CD4-positive, alpha-beta T cell treated with Interferon gamma for 1 hour (primary cell): ENCODE results near the gene PTPRG.
"Not testable (repeated sequence)": the region's sequence is repeated elsewhere in the genome, so short reads cannot be mapped to it uniquely, and the experiment has no call there.

ENCODE experiments used
- DNase-seq: peaks from one replicate; pipeline ENCODE4 v3.0.0-alpha.2; 2020

The PTPRG gene

DNA sequence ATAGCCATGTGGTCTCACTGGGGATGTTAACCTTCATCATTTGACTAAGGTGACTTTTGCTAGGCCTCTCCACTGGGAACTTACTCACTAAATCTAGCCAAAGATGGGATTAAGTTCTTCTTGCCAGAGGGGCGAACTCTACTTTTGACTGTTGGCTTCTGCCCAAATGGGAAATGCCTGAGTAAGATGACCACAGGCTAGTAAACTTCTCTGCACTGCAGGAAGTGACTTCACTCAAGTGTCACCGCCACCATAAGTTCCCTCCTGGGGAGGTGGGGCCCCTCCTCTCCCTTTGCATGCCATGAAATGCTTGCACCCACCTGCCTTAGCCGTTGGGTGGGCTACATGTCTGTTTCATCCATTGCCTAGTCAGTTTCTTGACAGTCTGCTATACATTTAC lies 423.6 kb downstream of the PTPRG start:
- DNase-seq, result no peak

- no peak for DNase-seq
These were observed 425.1 kb downstream of the PTPRG start for GRCh38 chr3:61986473-61986872.

DNA sequence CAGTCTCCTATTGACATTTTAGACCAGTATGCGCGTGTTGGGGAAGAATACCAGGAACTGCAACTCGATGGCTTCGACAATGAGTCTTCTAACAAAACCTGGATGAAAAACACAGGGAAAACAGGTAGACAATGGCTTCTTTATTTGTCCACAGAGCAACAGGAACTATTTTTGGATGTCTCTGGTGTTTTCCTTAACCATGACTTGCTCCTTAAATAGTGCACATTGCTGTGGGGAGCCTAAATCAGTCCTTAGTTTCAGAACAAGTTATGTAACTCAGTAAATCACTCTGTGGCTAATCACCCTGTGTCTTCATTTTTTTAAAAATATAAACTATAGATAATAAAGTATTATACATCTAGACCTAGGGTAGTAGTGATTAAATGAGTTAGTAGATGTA lies 428.3 kb downstream of the PTPRG start:
- DNase-seq, result no peak

GRCh38 chr3:61990327-61991027 lies 429.1 kb downstream of the PTPRG start:
- no peak for DNase-seq

- DNase-seq, result no peak
These were observed 430.3 kb downstream of the PTPRG start for GRCh38 chr3:61991706-61992105.

DNA sequence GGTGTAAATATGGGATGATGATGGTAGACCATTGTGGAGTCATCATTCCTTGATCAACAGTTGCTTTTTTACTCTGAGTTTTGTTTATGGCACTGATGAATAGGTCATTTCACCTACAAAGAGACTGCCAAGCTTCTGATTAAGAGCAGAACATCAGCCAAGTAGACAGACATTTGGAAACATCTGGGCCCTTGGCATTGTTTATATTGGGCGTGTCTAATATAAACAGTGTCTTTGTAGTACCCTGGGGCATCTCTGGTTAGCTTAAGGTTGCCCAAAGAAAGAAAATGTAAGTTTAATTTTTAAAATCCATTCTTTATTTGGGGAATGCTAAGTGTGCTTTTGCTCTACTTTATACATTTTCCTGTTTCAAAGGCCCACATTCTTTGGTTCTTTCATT lies 435.0 kb downstream of the PTPRG start:
- DNase-seq, result no peak

GRCh38 chr3:61997101-61997500 lies 435.7 kb downstream of the PTPRG start:
- no peak for DNase-seq

- no peak for DNase-seq
These were observed 442.5 kb downstream of the PTPRG start for GRCh38 chr3:62003835-62004234.

GRCh38 chr3:62007036-62007435 lies 445.7 kb downstream of the PTPRG start:
- no peak for DNase-seq

DNA sequence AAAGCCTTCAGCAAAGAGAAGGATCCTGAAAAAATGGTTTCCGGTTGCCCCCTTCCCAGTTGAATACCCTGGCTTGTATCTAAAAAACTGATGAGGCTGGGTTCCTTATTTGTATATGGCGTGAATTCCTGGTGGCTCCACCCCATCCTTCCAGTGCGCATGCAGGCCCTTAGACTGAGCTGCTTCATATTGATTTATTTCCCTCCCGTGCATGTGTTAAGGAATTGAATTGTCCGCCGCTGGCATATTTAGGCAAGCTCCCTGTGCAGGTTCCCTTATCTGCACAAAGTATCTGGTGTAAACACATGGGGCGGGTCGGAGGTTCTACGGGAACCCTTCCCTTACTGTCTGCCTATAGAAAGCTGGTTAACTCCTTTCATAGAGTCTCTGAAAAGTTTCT lies 449.6 kb downstream of the PTPRG start:
- no peak for DNase-seq

- DNase-seq, result no peak
These were observed 450.3 kb downstream of the PTPRG start for GRCh38 chr3:62011666-62012065.

GRCh38 chr3:62013951-62014350 lies 452.6 kb downstream of the PTPRG start:
- no peak for DNase-seq

- no peak for DNase-seq
These were observed 453.7 kb downstream of the PTPRG start for GRCh38 chr3:62015111-62015510.

- no peak for DNase-seq
These were observed 458.5 kb downstream of the PTPRG start for GRCh38 chr3:62019906-62020305.

- no peak for DNase-seq
These were observed 459.3 kb downstream of the PTPRG start for GRCh38 chr3:62020706-62021105.

- DNase-seq, result no peak
These were observed 460.9 kb downstream of the PTPRG start for GRCh38 chr3:62022312-62022711.

DNA sequence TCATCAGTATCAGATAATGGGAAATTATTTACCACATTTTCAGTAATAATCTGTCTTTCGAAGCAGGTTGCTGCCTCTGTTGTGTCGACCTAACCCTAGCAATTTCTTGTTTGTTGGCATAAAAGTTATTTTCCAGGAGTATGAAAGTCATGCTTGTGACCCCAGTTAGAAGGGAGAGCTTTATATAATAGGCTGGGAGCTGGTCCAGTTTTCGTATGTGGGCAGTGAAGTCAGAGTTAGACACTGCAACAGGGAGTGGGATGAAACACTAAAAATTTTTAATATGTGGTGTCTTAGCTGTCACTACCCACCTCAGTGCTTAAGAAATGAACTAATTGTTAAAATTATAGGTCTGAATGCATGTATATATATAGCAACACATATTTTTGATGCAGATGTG lies 463.5 kb downstream of the PTPRG start:
- DNase-seq, result no peak

DNA sequence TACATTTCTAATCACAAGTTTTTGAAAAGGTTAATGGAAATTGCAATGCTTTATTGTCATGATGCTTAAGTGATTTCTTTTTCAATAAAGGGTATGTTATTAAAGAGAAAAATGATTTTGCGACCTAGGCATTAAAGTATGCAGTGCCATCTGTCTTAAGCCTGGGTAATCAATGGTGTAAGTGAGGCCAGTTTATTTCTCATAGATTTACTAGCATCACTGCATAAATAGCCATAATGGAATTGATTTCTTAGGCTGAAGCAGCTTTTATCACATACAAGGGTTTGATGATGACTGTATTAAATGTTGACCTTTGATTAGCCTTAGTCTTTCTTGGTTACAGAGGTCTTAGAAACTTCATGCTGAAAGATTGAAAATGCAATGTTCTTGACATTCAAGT lies 464.5 kb downstream of the PTPRG start:
- DNase-seq, result no peak

DNA sequence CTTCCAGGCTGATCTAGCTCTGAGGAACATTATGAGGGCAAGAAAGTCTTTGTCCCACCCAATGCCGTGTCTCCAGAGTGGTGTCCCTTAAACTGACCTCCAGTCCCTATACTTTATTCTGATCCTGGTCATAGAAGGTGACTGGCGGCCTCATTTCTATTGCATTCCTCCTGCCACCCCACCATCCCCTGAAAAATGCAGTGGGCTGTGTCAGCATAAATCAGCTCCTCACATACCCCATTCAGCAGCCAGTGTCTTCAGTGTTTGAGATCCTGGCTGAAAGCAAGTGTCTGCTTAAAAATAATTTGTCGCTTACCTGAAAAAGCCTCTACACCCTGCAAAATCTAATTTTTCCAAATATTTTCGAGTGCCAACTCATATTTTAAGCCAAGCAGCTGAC lies 465.9 kb downstream of the PTPRG start:
- DNase-seq, result no peak

DNA sequence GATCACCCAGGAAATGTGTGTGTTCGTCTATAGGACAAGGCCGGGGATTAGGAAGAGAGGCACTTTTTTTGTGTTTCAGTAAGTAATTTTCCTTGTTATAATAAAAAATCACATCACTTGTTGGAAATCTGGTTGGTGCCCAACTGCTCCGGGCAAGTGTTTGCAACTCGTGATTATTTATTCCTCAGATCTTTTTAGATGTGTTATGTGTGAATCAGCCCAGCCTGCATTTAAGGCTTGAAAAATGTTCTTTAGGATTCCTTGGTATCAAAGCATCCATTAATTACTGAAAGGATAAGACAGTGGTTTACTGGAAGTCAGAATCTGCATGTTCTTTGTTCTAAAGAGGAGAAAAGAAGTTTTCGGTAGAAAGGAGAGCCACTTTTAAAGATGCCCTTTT lies 466.4 kb downstream of the PTPRG start:
- no peak for DNase-seq

- no peak for DNase-seq
These were observed 466.9 kb downstream of the PTPRG start for GRCh38 chr3:62028236-62028635.

DNA sequence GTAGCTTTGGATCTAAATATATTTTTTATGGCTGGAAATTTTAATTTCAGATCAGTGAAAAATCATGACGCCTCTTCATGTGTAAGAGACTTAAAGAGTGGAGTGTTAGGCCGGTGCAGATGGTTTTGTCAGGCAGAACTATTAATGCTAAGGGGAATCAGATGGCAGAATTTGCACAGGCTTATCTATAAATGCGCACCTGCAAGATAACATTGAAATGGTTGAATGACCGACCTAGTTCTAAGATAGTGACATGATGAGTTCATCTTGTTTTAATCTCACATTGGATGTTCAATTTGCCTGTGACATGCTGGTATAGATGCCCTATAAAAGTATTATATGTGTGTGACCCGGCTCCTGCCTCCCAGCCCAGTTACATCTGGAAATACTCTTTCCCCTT lies 471.4 kb downstream of the PTPRG start:
- no peak for DNase-seq

DNA sequence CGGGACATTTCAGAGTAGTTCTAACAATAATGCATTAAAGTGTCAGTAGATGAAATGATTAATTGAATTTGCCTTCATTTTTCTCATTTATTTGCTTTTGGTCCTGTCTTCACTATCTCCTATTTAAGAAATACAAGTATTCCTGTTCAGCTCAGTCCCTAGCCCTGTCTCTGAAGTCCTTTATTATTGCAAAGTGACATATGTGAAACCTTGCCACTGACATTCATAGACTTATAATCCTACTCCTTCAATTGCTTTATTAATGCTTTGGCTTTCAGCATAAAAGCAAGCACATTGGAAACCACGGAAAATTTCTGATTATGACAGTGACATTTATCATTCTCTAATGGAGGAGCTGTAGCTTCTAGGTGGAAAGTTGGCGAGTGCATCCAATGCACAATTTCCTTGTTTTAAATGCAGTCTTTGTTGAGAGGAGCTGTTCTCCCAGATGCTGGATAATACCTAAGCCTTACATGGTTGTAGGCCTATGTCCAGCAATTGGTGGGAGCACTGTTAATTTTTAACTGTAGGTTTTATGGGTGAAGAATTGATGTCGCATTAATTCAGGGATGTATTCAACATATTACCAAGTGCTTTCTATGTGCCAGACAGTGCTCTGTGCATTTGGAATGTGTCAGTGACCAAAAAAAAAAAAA lies 474.2 kb downstream of the PTPRG start:
- no peak for DNase-seq

DNA sequence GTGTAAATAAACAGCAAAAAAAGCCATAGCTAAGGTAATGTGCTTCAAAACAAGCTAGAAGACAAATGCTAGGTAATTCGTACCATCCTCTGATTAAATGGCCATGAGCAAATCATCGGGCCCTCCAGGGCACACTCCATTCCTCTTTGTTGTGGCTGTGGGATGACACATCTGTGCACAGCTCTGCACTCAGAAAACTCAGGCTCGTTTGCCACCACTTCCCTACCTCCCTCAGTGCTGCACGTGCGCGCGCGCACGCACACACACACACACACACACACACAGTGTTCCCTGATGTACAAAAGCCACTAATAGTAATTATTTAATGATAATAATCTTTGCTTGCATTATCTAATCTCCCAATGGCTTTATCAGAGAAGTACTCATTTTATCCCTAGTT lies 475.4 kb downstream of the PTPRG start:
- no peak for DNase-seq

GRCh38 chr3:62038798-62039197 lies 477.4 kb downstream of the PTPRG start:
- DNase-seq, result not testable (repeated sequence)
